NCI-H1092 (cell line): ENCODE results near the gene RSPO1.

ENCODE experiments used
- DNase-seq: peaks from one replicate; lab custom pipeline; 2025; lab: John Stamatoyannopoulos, UW

Gene RSPO1

GRCh38 chr1:37564892-37565291 is 69.8 kb downstream of the RSPO1 start:
- DNase-seq: no peak

- no peak for DNase-seq
Observed at GRCh38 chr1:37562984-37563383, 71.7 kb downstream of the RSPO1 start.
